Left kidney (tissue), 2 donors: ENCODE results near the gene CBFA2T2. TPM values are rescaled to one million over a fixed set of nuclear protein-coding genes. Genes with fewer than 3 reads are reported as not detected.

Experiments
- DNase-seq: peaks from one replicate; pipeline ENCODE4 v3.0.0-alpha.2; 2013
- polyA plus RNA-seq: library from polyadenylated mRNA; unstranded; fragments of 120-200 nt; gene quantifications from one replicate; pipeline ENCODE4 v1.2.1, GENCODE V29; 2013; ENCODE audit not compliant: insufficient read length

CBFA2T2 gene
- polyA plus RNA-seq, 1 donor, result 36.9 TPM

GRCh38 chr20:33666293-33667244 lies 176.7 kb downstream of the CBFA2T2 start, which contains the start of gene ACTL10:
Gene ACTL10, plus strand, starts transcription at chr20:33666943. Its CDS starts 555 bp downstream, at chr20:33667498.
- peak; percentile 96 for DNase-seq

DNA sequence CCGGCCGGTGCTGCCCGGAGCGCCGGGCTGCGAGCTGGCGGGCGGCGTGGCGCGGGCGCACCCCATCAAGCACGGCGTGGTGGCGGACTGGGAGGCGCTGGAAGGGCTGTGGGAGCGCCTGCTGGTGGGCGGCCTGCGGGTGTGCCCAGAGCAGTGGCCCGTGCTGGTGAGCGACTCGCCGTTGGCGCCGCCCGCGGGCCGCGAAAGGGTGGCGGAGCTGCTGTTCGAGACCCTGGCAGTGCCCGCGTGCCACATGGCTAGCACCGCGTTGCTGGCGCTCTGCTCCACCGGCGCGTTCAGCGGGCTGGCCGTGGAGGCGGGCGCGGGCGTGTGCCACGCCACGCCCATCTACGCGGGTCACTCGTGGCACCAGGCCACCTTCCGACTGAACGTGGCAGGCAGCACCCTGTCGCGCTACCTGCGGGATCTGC lies 177.4 kb downstream of the CBFA2T2 start:
- DNase-seq, result no peak

DNA sequence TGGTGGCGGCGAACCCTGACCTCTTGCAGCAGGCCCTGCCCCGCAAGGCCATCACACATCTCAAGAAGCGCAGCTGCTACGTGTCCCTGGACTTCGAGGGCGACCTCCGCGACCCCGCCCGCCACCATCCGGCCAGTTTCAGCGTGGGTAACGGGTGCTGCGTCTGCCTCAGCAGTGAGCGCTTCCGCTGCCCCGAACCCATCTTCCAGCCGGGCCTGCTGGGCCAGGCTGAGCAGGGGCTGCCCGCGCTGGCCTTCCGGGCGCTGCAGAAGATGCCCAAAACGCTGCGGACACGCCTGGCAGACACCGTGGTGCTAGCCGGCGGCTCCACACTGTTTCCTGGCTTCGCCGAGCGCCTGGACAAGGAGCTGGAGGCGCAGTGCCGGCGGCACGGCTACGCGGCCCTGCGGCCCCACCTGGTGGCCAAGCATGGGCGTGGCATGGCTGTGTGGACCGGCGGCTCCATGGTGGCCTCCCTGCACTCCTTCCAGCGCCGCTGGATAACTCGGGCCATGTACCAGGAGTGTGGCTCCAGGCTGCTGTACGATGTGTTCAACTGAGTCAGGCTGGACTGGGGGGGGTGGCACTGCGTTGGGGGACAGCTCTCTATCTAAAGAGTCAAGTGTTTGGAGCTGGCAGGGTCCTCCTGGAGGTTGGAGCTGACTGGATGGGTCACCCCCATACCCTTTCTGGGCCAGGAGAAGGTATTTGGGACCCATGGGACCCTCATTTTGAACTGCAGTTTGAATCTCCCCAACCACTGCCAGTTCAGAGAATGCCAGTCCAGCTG lies 178.0 kb downstream of the CBFA2T2 start:
- peak; percentile 60 for DNase-seq

GRCh38 chr20:33668466-33669155 lies 178.7 kb downstream of the CBFA2T2 start:
- DNase-seq, result no peak

DNA sequence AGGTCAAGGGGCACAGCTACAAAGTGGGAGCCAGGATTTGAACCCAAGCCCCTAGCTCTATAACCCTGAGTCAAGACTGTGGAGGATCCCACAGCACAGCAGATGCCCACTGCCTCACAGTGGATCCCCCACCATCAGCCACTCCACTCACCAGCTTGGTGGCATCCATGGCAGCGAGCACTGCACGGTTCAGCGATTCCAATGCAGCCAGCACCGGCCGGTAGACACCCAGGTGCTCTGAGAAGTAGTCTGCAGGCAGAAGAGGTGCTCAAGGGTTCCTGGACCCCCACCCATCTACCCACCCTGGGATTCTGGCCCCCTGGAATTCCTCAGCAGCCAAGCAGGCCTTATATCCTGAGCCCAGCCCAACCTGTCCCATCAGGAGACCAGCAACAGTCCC lies 179.3 kb downstream of the CBFA2T2 start:
- no peak for DNase-seq

DNA sequence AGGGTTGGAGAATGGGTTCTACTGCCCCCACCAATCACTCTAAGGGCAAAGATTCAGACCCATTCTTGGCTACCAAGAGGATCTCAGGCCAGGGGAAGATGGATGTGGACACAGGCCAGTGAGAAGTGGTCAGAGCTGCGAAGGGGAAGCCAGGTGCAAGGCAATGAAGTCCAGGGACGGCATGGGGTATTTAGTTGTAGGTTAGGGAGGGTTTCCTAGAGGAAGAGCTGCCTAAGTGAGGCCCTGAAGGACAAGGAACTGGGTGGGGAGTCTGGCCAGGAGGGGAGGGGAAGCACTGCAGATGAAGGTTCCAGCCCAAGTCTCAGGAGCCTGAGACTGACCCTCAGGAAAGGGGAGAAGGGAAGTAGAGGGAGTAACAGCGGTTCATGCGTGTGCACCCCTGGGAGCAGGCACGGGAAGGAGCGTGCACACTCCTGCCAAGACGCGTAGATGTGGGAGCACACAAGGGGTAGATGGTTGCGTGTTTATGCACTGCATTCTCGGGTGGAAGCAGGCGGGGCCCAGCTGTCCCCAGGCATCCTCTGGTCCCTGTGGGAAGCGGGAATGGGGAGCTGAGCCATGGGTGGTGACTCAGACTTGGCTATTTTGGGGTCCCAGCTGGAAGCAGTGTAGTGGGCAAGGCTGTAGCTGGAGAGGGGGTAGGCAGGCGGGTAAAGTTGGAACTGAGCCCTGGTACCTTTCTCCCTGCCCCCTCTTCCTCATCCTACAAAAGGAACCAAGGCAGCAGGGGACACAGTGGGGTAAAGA lies 180.2 kb downstream of the CBFA2T2 start:
- DNase-seq, result no peak

DNA sequence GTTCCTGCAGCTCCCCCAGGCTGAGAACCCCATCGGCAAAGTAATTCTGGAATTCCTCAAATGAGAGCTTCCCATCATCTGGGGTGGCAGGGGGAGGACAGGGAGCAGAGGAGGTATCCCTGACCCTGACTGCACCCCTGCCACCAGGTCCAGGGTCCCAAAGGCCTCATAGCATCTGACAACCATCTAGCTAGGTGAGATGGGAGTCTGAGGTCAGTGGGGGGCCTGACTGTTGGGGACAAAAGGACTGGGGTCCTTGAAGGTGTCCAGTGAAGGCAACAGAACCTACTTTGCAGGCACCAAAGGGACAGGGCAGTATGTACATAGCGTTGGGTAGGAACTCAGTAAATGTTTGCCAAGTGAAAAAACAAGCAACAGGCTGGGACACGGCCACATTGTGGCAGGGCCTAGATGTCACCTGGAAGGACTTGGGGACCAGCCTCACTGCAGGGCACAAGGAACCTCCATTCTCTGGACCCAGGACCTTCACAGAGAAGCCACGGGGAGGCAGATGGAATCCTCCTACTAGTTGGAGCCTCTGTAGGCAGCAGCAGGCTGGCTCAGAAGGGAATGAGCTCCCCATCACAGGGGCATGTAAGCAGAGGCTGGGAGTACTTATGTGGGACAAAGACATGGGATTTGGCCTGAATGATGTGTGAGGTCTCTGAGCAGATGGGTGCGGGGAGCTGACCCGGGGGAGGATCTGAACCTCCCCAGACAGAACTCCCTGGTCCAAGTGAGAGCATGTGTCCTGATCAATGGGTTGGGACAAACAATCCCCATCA lies 181.0 kb downstream of the CBFA2T2 start:
- DNase-seq, result no peak

GRCh38 chr20:33671573-33672288 lies 181.8 kb downstream of the CBFA2T2 start:
- DNase-seq, result no peak

- DNase-seq, result no peak
Measured at GRCh38 chr20:33672426-33673113, 182.7 kb downstream of the CBFA2T2 start.

GRCh38 chr20:33673114-33673409 lies 183.2 kb downstream of the CBFA2T2 start:
- DNase-seq, result no peak

GRCh38 chr20:33673410-33674293 lies 183.8 kb downstream of the CBFA2T2 start:
- DNase-seq, result no peak

DNA sequence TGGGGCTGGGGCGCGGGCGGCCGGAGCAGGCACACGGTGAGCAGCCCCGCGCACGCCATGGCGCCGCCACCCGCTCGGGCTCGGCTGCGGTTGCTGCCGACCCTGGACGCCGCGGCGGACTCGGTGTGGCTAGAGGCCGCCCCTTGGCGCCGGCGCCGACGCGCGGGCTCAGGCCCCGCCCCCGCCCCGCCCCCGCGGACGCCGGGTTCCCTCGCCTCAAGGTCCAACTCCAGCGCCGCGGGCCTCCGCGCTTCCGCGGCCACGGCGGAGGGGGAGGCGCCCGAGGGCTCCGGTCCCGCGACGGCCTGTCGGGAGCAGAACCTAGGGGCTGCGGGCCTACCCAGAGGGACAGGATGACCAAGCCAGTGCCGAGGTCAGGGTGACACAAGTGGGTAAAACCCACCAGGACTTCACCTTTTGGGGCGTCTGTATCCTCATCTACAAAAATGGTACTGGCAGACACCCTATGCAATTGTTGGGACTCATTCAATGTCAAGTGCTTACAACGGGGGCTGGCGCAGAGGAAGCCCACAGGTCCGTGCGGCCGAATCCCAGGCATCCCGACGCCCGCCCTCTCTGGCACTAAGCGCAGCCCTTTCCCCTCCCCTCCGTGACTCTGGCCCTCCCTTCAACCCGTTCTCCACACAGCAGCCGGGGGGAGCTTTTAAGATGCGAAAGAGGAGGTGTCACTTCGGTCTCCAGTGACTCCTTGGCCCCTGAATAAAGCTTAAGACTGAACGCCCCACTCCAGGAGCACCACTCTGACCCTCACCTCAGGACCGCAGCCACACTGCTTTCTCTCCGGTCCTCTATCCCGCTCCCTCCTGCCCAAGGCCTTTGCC lies 184.6 kb downstream of the CBFA2T2 start, which contains the start of gene NECAB3:
TSS of gene NECAB3 (minus strand) at position 135 of the 842 bp plus-strand sequence. CDS start at position 59, 76 bp downstream.
- peak; percentile 78 for DNase-seq

DNA sequence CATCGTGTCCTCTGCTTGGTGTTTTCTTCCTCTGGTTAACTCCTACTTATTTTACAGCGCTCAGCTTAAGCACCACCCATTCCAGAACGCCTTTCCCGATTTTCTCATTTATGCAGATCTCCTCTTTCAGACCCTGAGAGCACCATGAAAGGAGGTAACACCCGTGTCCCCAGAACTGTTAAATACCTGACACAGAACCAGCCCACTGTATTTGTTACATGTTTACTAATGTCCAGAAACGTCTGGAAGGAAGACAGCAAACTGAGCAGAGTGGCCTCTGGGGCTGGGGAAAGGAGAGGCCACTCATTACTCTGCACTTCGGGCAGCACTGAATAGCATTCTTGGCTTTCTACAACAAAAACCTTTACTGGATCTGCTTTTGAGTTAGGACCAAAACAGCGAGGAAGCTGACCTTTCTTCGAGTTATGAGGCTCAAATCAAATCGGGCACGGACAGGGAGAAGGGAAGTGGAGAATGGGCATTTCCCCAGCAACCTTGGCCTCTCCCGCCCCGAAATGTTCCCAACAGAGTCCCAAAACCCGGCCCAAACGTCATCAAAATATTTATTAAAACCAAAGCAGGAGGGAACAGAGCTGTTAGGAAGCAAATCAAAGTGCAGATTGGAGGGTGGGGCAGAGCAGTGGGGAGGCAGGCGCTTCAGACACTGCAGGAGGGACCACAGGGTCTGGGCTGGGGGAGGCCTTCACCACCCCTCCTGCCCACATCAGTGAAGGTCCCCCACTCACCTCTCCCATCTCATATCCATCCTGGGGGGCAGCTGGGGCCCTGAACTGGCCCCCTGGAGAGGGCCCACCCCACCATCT lies 185.5 kb downstream of the CBFA2T2 start:
- no peak for DNase-seq

DNA sequence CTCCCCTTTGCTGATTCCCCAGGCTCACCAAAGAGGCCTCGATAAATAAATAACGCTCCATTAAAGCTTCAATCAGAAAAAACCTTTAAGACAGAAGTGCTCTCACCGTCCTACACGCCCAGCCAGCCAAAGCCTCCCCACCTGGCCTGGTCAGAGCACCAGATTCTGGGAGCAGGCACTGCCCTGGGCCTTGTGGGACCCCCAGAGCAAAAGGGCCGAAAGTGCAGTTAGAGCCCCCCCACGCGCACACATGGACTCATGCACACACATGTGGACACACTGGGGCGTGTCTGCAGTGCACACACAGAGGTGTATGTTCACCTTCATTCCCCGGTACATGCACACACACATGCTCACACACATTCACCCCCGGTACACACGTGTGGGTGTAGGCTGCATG lies 186.2 kb downstream of the CBFA2T2 start:
- no peak for DNase-seq

- DNase-seq, result no peak
Measured at GRCh38 chr20:33676652-33677645, 187.1 kb downstream of the CBFA2T2 start.
